K562 (cell line): Measurements from ENCODE around the gene SGMS1. TPM values are rescaled to one million over a fixed set of nuclear protein-coding genes. Genes with fewer than 3 reads are reported as not detected.
A peak's percentile ranks its signal among the peaks of the same experiment; 100 is the strongest.

Experiments
- ATAC-seq: fragments of 200-7000 bp; cut with Tn5 transposase; 3 replicates; pipeline ENCODE4 v1.9.1; 2020; ENCODE audit warnings: moderate library complexity
- BruUV-seq: library from RNA; stranded (reverse); fragments of 400-500 nt; replicated peaks from 2 replicates; lab custom pipeline; 2021; lab: Mats Ljungman, UMichigan
- CTCF ChIA-PET: fragments of 300-600 bp; formaldehyde crosslinking; extraction: SDS; loops from one replicate; lab custom pipeline; 2021; ENCODE audit warnings: low intra/inter-chr PET ratio; lab: Yijun Ruan, JAX
- POLR2A ChIA-PET: fragments of 300-600, 350-650 bp; sonication (Branson Sonifier 250); formaldehyde crosslinking; extraction: SDS; loops from one replicate; lab custom pipeline; 2021; ENCODE audit warnings: antibody characterized with exemption, inconsistent platforms; lab: Yijun Ruan, JAX
- DNase-seq, 4 experiments: peaks; one replicate each; pipeline versions ENCODE4 v3.0.0 to v3.0.0-alpha.2; 2011 to 2018; ENCODE audit warnings: low spot score in 3 of 4, mixed read lengths in 3 of 4; ENCODE audit errors: extremely low read depth in 1 of 4
- FAIRE-seq: peaks from 2 replicates; lab custom pipeline; 2011; peaks lifted over from hg19 to GRCh38; lab: Jason Lieb, UNC
- H2AFZ ChIP-seq: 2 replicates; pipeline ENCODE4 v1.6.0; 2011; ENCODE audit warnings: low read depth, low read length, control low read depth, inconsistent platforms
- H3K27ac ChIP-seq: fragments of 200-600 bp; 3 replicates; pipeline ENCODE4 v1.8.0; 2011; ENCODE audit warnings: low read depth, mild to moderate bottlenecking, control low read depth, inconsistent platforms, low read length, moderate library complexity, mixed read lengths; ENCODE audit errors: extremely low read depth
- H3K27me3 ChIP-seq, 2 experiments: fragments of 300-600 bp in 1 of 2; 2 replicates in 1 of 2; 3 replicates in 1 of 2; pipeline versions ENCODE4 v1.6.0 to v1.8.0; 2011; ENCODE audit warnings: inconsistent platforms in 2 of 2, low read length in 2 of 2, mild to moderate bottlenecking in 1 of 2, mixed read lengths in 1 of 2, moderate library complexity in 1 of 2; ENCODE audit not compliant: control insufficient read depth in 2 of 2, insufficient read depth in 2 of 2
- H3K36me3 ChIP-seq: fragments of 300-600 bp; 3 replicates; pipeline ENCODE4 v1.8.0; 2011; ENCODE audit warnings: mild to moderate bottlenecking, low read length, inconsistent platforms; ENCODE audit not compliant: control insufficient read depth, insufficient read depth
- H3K4me1 ChIP-seq, 2 experiments: fragments of 200-600 bp in 1 of 2; replicated peaks in 1 of 2; 2 replicates in 1 of 2; 3 replicates in 1 of 2; pipeline versions ENCODE4 v1.5.1 to v1.8.0; 2011; ENCODE audit warnings: inconsistent platforms in 2 of 2, low read length in 2 of 2, mild to moderate bottlenecking in 1 of 2, mixed read lengths in 1 of 2, moderate library complexity in 1 of 2; ENCODE audit not compliant: control insufficient read depth in 2 of 2, insufficient read depth in 2 of 2
- H3K4me2 ChIP-seq: 2 replicates; pipeline ENCODE4 v1.6.1; 2011; ENCODE audit warnings: low read length, control low read depth, inconsistent platforms, mixed read lengths; ENCODE audit not compliant: insufficient read depth
- H3K4me3 ChIP-seq: fragments of 200-600 bp; sonication (generic), shearing (Covaris generic); 2 replicates; pipeline ENCODE4 v1.5.1; 2016; ENCODE audit warnings: control low read depth, inconsistent platforms
- H3K79me2 ChIP-seq: fragments of 200-600 bp; 3 replicates; pipeline ENCODE4 v1.8.0; 2011; ENCODE audit warnings: low read length, inconsistent platforms; ENCODE audit not compliant: control insufficient read depth, insufficient read depth
- H3K9ac ChIP-seq, 2 experiments: 2 replicates each; pipeline versions ENCODE4 v1.6.0 to v1.6.1; 2011; ENCODE audit warnings: low read depth in 2 of 2, low read length in 2 of 2, control low read depth in 1 of 2, inconsistent platforms in 1 of 2, mild to moderate bottlenecking in 1 of 2, mixed read lengths in 1 of 2; ENCODE audit not compliant: insufficient read depth in 1 of 2
- H3K9me1 ChIP-seq: one replicate; pipeline ENCODE4 v1.6.0; 2011; ENCODE audit warnings: inconsistent platforms, mild to moderate bottlenecking, low read length, moderate library complexity; ENCODE audit not compliant: control insufficient read depth, insufficient read depth
- H3K9me3 ChIP-seq: replicated peaks from 2 replicates; pipeline ENCODE4 v1.5.1; 2011; ENCODE audit warnings: low read depth, low read length, inconsistent platforms; ENCODE audit not compliant: control insufficient read depth, insufficient read depth
- H4K20me1 ChIP-seq: replicated peaks from 2 replicates; pipeline ENCODE4 v1.6.1; 2011; ENCODE audit warnings: low read length, inconsistent platforms, mixed read lengths; ENCODE audit not compliant: control insufficient read depth, insufficient read depth
- CBFB ChIP-seq: sonication (generic); formaldehyde crosslinking; IDR thresholded peaks from 2 replicates; pipeline ENCODE4 v1.4.0; 2020; ENCODE audit warnings: mild to moderate bottlenecking, missing genetic modification reagents
- E2F6 ChIP-seq, 2 experiments: IDR thresholded peaks; 2 replicates each; pipeline ENCODE4 v1.6.1; 2011; ENCODE audit warnings: borderline replicate concordance in 1 of 2, control low read depth in 1 of 2, low read depth in 1 of 2, low read length in 1 of 2, mild to moderate bottlenecking in 1 of 2, mixed read lengths in 1 of 2, moderate library complexity in 1 of 2; ENCODE audit not compliant: insufficient read depth in 1 of 2, insufficient read length in 1 of 2, poor library complexity in 1 of 2, severe bottlenecking in 1 of 2; ENCODE audit errors: extremely low read depth in 1 of 2
- FOSL1 ChIP-seq: fragments of 200-800 bp; sonication (Bioruptor generic); conservative IDR thresholded peaks from 2 replicates; pipeline ENCODE4 v1.6.1; 2016; ENCODE audit warnings: missing genetic modification characterization, missing compliant biosample characterization
- RCOR1 ChIP-seq, 2 experiments: IDR thresholded peaks; 2 replicates each; pipeline ENCODE4 v1.6.1; 2012; ENCODE audit warnings: low read depth in 2 of 2, low read length in 2 of 2, borderline replicate concordance in 1 of 2, improper control_type of control experiment in 1 of 2
- ZNF311 ChIP-seq: fragments of 250-450 bp; sonication (Bioruptor Pico); IDR thresholded peaks from 2 replicates; pipeline ENCODE4 v1.4.0; 2020; ENCODE audit warnings: mild to moderate bottlenecking, moderate library complexity
- ZNF384 ChIP-seq: IDR thresholded peaks from 2 replicates; pipeline ENCODE4 v1.6.1; 2012; ENCODE audit warnings: low read depth, low read length, improper control_type of control experiment
- ZNF75A ChIP-seq: fragments of 450-650 bp; formaldehyde crosslinking; IDR thresholded peaks from 2 replicates; pipeline ENCODE4 v1.4.0; 2020; ENCODE audit warnings: mild to moderate bottlenecking
- WGBS: fragments of 100-300 bp; shearing (Covaris generic); methylation state at CpG from one replicate; pipeline ENCODE4 v1.1.6; 2016; ENCODE audit warnings: low coverage, mixed read lengths; ENCODE audit not compliant: insufficient coverage; ENCODE audit errors: missing lambda C conversion rate; 5-methylcytosine and 5-hydroxymethylcytosine counted together
- in situ Hi-C: fragments of 300-500 bp; cut with MboI; formaldehyde crosslinking; loops from 4 replicates; pipeline ENCODE4 v1.15.0; 2018; ENCODE audit warnings: inconsistent platforms, mixed read lengths
- intact Hi-C: fragments of 100-400 bp; cut with micrococcal nuclease; formaldehyde crosslinking; loops from 2 replicates; pipeline ENCODE4 v1.14.2; 2022
- polyA plus RNA-seq, 8 experiments: library from polyadenylated mRNA; depleted of rRNA in 4 of 8; stranded (reverse) in 5 of 8; unstranded in 3 of 8; fragments of >200 nt; fragmentation: Nextera tagmentation in 2 of 8; fragmentation: Illumina TruSeq in 1 of 8; extraction: Ambion mirVana in 2 of 8; extraction: Trizol in 1 of 8; gene quantifications; 2 replicates each; pipeline versions ENCODE4 v1.2.1 to v1.2.3, GENCODE V29; 2011 to 2014; ENCODE audit warnings: inconsistent platforms in 1 of 8, missing spikeins in 1 of 8
- total RNA-seq, 7 experiments: library from RNA; depleted of rRNA in 6 of 7; stranded (reverse); fragments of >200 nt in 6 of 7; fragmentation: Illumina TruSeq in 2 of 7; extraction: Trizol in 2 of 7; gene quantifications; 2 replicates each; pipeline versions ENCODE4 v1.2.1 to v1.2.3, GENCODE V29; 2011 to 2021; ENCODE audit warnings: low replicate concordance in 1 of 7
- TF ChIP-seq, protein P1 (sequence below): fragments of 250-450 bp; sonication (Bioruptor Pico); IDR thresholded peaks from 2 replicates; pipeline ENCODE4 v1.5.0; 2021; ENCODE audit warnings: mild to moderate bottlenecking, borderline replicate concordance

SGMS1 gene
- total and polyA plus RNA-seq, 9 of the 15 experiments (the other 6 are each of a cell fraction or from before 2014, with no cell fraction given) = 22.6 to 232 (median 82.2) TPM

DNA sequence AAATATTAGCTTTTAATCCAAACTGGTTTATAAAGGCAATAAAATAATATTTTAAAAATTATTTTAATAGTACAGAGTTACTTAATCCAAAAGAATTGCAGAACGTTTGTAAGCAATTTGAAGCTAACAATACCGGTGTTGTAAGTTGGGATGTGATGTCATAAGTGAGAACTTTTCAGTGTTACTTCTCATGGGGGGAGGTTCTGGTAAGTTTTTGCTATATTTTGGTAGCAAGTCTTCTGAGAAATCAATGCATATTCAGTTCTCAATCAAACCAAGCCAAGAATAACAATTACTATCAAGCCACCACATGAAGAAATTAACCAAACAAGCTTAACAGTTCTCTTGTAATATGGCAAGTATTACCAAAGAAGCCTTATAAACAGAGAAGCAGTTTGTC lies 225.4 kb downstream of the SGMS1 start:
- intact Hi-C loops (no loop called here), in situ Hi-C loops (no loop called here)
- Histone ChIP-seq H3K27ac (peak overlapping the region; percentile 22; the same call in 1 of the 3 replicates), H2AFZ (no peak overlapping the region), H3K9ac (no peak overlapping the region), H3K36me3 (peaks cover 22% of the 10 kb centered on the region), H3K27me3 (no peaks in the 10 kb centered on the region), H3K4me2 (no peak overlapping the region; the same call in 1 of the 2 replicates), H3K4me1 (peaks cover 14 to 47% of the 10 kb centered on the region in 2 experiments), H4K20me1 (peaks cover 53% of the 10 kb centered on the region), H3K9me1 (no peaks in the 10 kb centered on the region), H3K79me2 (peaks cover 99% of the 10 kb centered on the region), H3K9me3 (no peaks in the 10 kb centered on the region), H3K4me3 (no peak overlapping the region)
- TF ChIP-seq ZNF75A (CRISPR knock-in tag) (0 out of 2 replicates have a peak, but pooled peaks have one; percentile 18), FOSL1 (tag) (no peak)
- ATAC-seq = no peak
- ChIA-PET POLR2A (interaction anchor here (0.6 to 4.4 kb wide), 4 partner anchors 10 to 463 kb away, joined by 3 to 23 read pairs (median 4); no protein-coding TSS in a partner anchor), CTCF (interaction anchor here (0.6 kb wide), 1 partner anchor 10 kb away, joined by 5 read pairs; no protein-coding TSS in a partner anchor)
- BruUV-seq = no TSS peak
- WGBS = 7% methylated on average over 2 of the region's 2 CpGs
- no peak for DNase-seq
- FAIRE-seq = no peak

GRCh38 chr10:50397312-50398140 lies 226.2 kb downstream of the SGMS1 start:
- BruUV-seq = no TSS peak
- Histone ChIP-seq H4K20me1 (peaks cover 60% of the 10 kb centered on the region), H3K4me1 (peaks cover 14 to 53% of the 10 kb centered on the region in 2 experiments), H3K4me3 (no peak overlapping the region), H3K9ac (peak overlapping the region in 1 of 2 experiments; percentile 13; a peak in 1 of 4 replicates), H3K27ac (peak overlapping the region; percentile 37; the same call in 2 of the 3 replicates), H3K9me1 (no peaks in the 10 kb centered on the region), H3K4me2 (peak overlapping the region; percentile 54), H3K27me3 (no peaks in the 10 kb centered on the region), H3K79me2 (peaks cover 99% of the 10 kb centered on the region), H3K9me3 (no peaks in the 10 kb centered on the region), H3K36me3 (peaks cover 20% of the 10 kb centered on the region), H2AFZ (no peak overlapping the region)
- FAIRE-seq = peak; percentile 64
- CTCF ChIA-PET = no interaction called here
- POLR2A ChIA-PET = interaction anchor here (0.6 to 4.4 kb wide), 8 partner anchors 8 to 25 kb away, joined by 3 to 23 read pairs (median 5); no protein-coding TSS in a partner anchor
- in situ Hi-C loops (no loop called here), intact Hi-C loops (loop anchor here (2.0 kb wide), 1 partner anchor 17 kb away; no protein-coding TSS in a partner anchor)
- DNase-seq = peak in 1 of 4 experiments; percentile 65
- ATAC-seq = peak; percentile 74
- 25% methylated on average over 8 of the region's 8 CpGs for WGBS
- TF ChIP-seq ZNF384 (no peak), CBFB (CRISPR knock-in tag) (no peak), E2F6 (IDR thresholded peaks at IDR 0.05; ENCODE audit: borderline replicate concordance in 1 of 2, extremely low read depth in 1 of 2, insufficient read depth in 1 of 2, insufficient read length in 1 of 2, low read depth in 1 of 2, low read length in 1 of 2, poor library complexity in 1 of 2, severe bottlenecking in 1 of 2) (peak in 1 of 2 experiments; percentile 29), ZNF311 (no peak), RCOR1 (IDR thresholded peaks at IDR 0.05; ENCODE audit: borderline replicate concordance in 1 of 2, low read depth in 2 of 2, low read length in 2 of 2) (0 out of 4 replicates have a peak, but pooled peaks of 1 of the 2 experiments have one; percentile 4)
- TF ChIP-seq, protein P1, sequence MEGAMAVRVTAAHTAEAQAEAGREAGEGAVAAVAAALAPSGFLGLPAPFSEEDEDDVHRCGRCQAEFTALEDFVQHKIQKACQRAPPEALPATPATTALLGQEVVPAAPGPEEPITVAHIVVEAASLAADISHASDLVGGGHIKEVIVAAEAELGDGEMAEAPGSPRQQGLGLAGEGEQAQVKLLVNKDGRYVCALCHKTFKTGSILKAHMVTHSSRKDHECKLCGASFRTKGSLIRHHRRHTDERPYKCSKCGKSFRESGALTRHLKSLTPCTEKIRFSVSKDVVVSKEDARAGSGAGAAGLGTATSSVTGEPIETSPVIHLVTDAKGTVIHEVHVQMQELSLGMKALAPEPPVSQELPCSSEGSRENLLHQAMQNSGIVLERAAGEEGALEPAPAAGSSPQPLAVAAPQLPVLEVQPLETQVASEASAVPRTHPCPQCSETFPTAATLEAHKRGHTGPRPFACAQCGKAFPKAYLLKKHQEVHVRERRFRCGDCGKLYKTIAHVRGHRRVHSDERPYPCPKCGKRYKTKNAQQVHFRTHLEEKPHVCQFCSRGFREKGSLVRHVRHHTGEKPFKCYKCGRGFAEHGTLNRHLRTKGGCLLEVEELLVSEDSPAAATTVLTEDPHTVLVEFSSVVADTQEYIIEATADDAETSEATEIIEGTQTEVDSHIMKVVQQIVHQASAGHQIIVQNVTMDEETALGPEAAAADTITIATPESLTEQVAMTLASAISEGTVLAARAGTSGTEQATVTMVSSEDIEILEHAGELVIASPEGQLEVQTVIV = no peak
